CD4-positive, alpha-beta T cell (primary cell): ENCODE measurements around the gene RAB8B. TPM values are rescaled to one million over a fixed set of nuclear protein-coding genes. Genes with fewer than 3 reads are reported as not detected.

ENCODE experiments used
- ATAC-seq: fragments of 200-7000 bp; cut with Tn5 transposase; one replicate; pipeline ENCODE4 v1.10.0; 2022; ENCODE audit warnings: mild to moderate bottlenecking; ENCODE audit not compliant: poor library complexity
- CTCF ChIA-PET: fragments of 350-600 bp; sonication (Branson Sonifier 250); formaldehyde crosslinking; loops from one replicate; lab custom pipeline; 2021; ENCODE audit warnings: antibody characterized with exemption, inconsistent platforms; lab: Charles Lee
- POLR2A ChIA-PET: fragments of 350-600 bp; sonication (Branson Sonifier 250); formaldehyde crosslinking; loops from one replicate; lab custom pipeline; 2021; ENCODE audit warnings: antibody characterized with exemption, inconsistent platforms; lab: Charles Lee
- DNase-seq, 14 experiments: peaks; one replicate each; pipeline ENCODE4 v3.0.0-alpha.2; 2013 to 2020; ENCODE audit warnings: mixed read lengths in 2 of 14
- H3K27ac ChIP-seq, 2 donors: one replicate each; pipeline versions ENCODE4 v1.5.1 to v1.7.0; 2013; ENCODE audit warnings: low read length in 2 of 2, low read depth in 1 of 2, mild to moderate bottlenecking in 1 of 2
- H3K27me3 ChIP-seq, 2 experiments: 1 replicate in 1 of 2; 2 replicates in 1 of 2; pipeline versions ENCODE4 v1.6.1 to v1.7.0; 2013; ENCODE audit warnings: low read length in 2 of 2, control low read depth in 1 of 2, mild to moderate bottlenecking in 1 of 2, moderate library complexity in 1 of 2; ENCODE audit not compliant: insufficient read depth in 2 of 2, control insufficient read depth in 1 of 2
- H3K36me3 ChIP-seq: one replicate; pipeline ENCODE4 v1.6.1; 2013; ENCODE audit warnings: low read length, control low read depth; ENCODE audit not compliant: insufficient read depth
- H3K4me1 ChIP-seq: one replicate; pipeline ENCODE4 v1.6.1; 2013; ENCODE audit warnings: low read length, control low read depth; ENCODE audit not compliant: insufficient read depth
- H3K4me3 ChIP-seq: one replicate; pipeline ENCODE4 v1.5.1; 2013; ENCODE audit warnings: mild to moderate bottlenecking, low read length, moderate library complexity
- H3K9me3 ChIP-seq, 2 experiments: 1 replicate in 1 of 2; 2 replicates in 1 of 2; pipeline versions ENCODE4 v1.6.1 to v1.7.0; 2013; ENCODE audit warnings: low read length in 2 of 2, mild to moderate bottlenecking in 2 of 2, control low read depth in 1 of 2, moderate library complexity in 1 of 2; ENCODE audit not compliant: control insufficient read depth in 1 of 2, insufficient read depth in 1 of 2
- H3K27ac Mint-ChIP-seq: one replicate; pipeline ENCODE4 v1.8.0; 2020; ENCODE audit warnings: mixed read lengths
- H3K27me3 Mint-ChIP-seq: one replicate; pipeline ENCODE4 v1.8.0; 2021; ENCODE audit warnings: mixed read lengths
- H3K36me3 Mint-ChIP-seq: one replicate; pipeline ENCODE4 v1.8.0; 2021; ENCODE audit warnings: low read depth, mixed read lengths
- H3K4me1 Mint-ChIP-seq: one replicate; pipeline ENCODE4 v1.8.0; 2021; ENCODE audit warnings: low read depth, mixed read lengths
- H3K4me3 Mint-ChIP-seq: one replicate; pipeline ENCODE4 v1.8.0; 2020; ENCODE audit warnings: mild to moderate bottlenecking, mixed read lengths
- H3K9me3 Mint-ChIP-seq: one replicate; pipeline ENCODE4 v1.8.0; 2020; ENCODE audit warnings: mixed read lengths
- CTCF ChIP-seq: fragments of 200-600 bp; IDR thresholded peaks from one replicate; pipeline ENCODE4 v1.8.0; 2022; ENCODE audit warnings: antibody characterized with exemption, mild to moderate bottlenecking
- intact Hi-C, 2 experiments: fragments of 100-400 bp; cut with DNase I in 1 of 2; cut with micrococcal nuclease in 1 of 2; formaldehyde crosslinking; loops; one replicate each; pipeline versions ENCODE4 v1.15.1 to v1.9.0; 2023 to 2025; cut with DNase I, micrococcal nuclease
- total RNA-seq, 174 experiments: library from RNA in 2 of 174; stranded (reverse) in 2 of 174; gene quantifications; one replicate each; pipeline ENCODE4 v1.2.3 and lab custom pipeline; 2021 to 2026

RAB8B gene
- total RNA-seq, 2 experiments from 2014 or later, result 74.5 to 75.2 TPM

- no peak for TF ChIP-seq CTCF
- Histone ChIP-seq H3K9me3 (no peaks in the 10 kb centered on the region), H3K36me3 (peaks cover 4% of the 10 kb centered on the region), H3K27me3 (no peaks in the 10 kb centered on the region), H3K27ac (no peak overlapping the region), H3K4me1 (peaks cover 77% of the 10 kb centered on the region), H3K4me3 (no peak overlapping the region)
- no peaks in the 10 kb centered on the region for H3K27me3 Mint-ChIP-seq
- H3K4me3 Mint-ChIP-seq, result peak overlapping the region; percentile 39
- CTCF ChIA-PET, result interaction anchor here (0.7 kb wide), 1 partner anchor 30 kb away, joined by 3 read pairs; no protein-coding TSS in a partner anchor
- H3K4me1 Mint-ChIP-seq, result peaks cover 94% of the 10 kb centered on the region
- no peak for DNase-seq
- H3K36me3 Mint-ChIP-seq, result peaks cover 37% of the 10 kb centered on the region
- ATAC-seq, result no peak
- intact Hi-C loops, result loop anchor here (10.0 kb wide), 2 partner anchors 306 to 406 kb away; partner anchors contain the start of gene USP3 (in 1 of the 2)
- POLR2A ChIA-PET, result interaction anchor here (0.7 to 8.1 kb wide), 3 partner anchors 12 to 31 kb away, joined by 4 to 176 read pairs (median 4); no protein-coding TSS in a partner anchor
- peak overlapping the region; percentile 95 for H3K27ac Mint-ChIP-seq
- H3K9me3 Mint-ChIP-seq, result no peaks in the 10 kb centered on the region
Observed at GRCh38 chr15:63198371-63199250, 9.2 kb downstream of the RAB8B start.

GRCh38 chr15:63200464-63201249, 11.3 kb downstream of the RAB8B start:
- ATAC-seq, result no peak
- DNase-seq, result no peak
- H3K27ac ChIP-seq, result no peak overlapping the region
- H3K27me3 ChIP-seq, result no peaks in the 10 kb centered on the region
- Mint-ChIP-seq H3K4me1 (peaks cover 92% of the 10 kb centered on the region), H3K36me3 (peaks cover 42% of the 10 kb centered on the region), H3K27me3 (no peaks in the 10 kb centered on the region), H3K4me3 (peak overlapping the region; percentile 66), H3K27ac (peak overlapping the region; percentile 95), H3K9me3 (no peaks in the 10 kb centered on the region)
- ChIA-PET POLR2A (interaction anchor here (5.8 kb wide), 1 partner anchor 7 kb away, joined by 51 read pairs; no protein-coding TSS in a partner anchor), CTCF (no interaction called here)
- peaks cover 77% of the 10 kb centered on the region for H3K4me1 ChIP-seq
- H3K36me3 ChIP-seq, result peaks cover 4% of the 10 kb centered on the region
- no peak overlapping the region for H3K4me3 ChIP-seq
- intact Hi-C loops, result no loop called here
- no peaks in the 10 kb centered on the region for H3K9me3 ChIP-seq
- no peak for TF ChIP-seq CTCF

- Mint-ChIP-seq H3K27ac (peak overlapping the region; percentile 54), H3K4me3 (peak overlapping the region; percentile 44), H3K36me3 (peaks cover 43% of the 10 kb centered on the region), H3K4me1 (peaks cover 92% of the 10 kb centered on the region), H3K27me3 (no peaks in the 10 kb centered on the region), H3K9me3 (no peaks in the 10 kb centered on the region)
- no peaks in the 10 kb centered on the region for H3K9me3 ChIP-seq
- ChIA-PET POLR2A (interaction anchor here (0.7 to 5.8 kb wide), 7 partner anchors 8 to 57 kb away, joined by 3 to 51 read pairs (median 4); no protein-coding TSS in a partner anchor), CTCF (interaction anchor here (0.6 to 2.0 kb wide), 2 partner anchors 8 to 67 kb away, joined by 3 to 8 read pairs; no protein-coding TSS in a partner anchor)
- H3K27me3 ChIP-seq, result no peaks in the 10 kb centered on the region
- no peak for TF ChIP-seq CTCF
- H3K36me3 ChIP-seq, result peaks cover 6% of the 10 kb centered on the region
- H3K27ac ChIP-seq, result no peak overlapping the region
- H3K4me3 ChIP-seq, result no peak overlapping the region
- DNase-seq, result no peak
- H3K4me1 ChIP-seq, result peaks cover 63% of the 10 kb centered on the region
- ATAC-seq, result no peak
- intact Hi-C loops, result loop anchor here in 1 of 2 experiments (1.0 kb wide), 2 partner anchors 9 to 11 kb away; no protein-coding TSS in a partner anchor
Observed at GRCh38 chr15:63202861-63203260, 13.5 kb downstream of the RAB8B start.
